ENCODE measurements around the gene ZNF148.

DNA sequence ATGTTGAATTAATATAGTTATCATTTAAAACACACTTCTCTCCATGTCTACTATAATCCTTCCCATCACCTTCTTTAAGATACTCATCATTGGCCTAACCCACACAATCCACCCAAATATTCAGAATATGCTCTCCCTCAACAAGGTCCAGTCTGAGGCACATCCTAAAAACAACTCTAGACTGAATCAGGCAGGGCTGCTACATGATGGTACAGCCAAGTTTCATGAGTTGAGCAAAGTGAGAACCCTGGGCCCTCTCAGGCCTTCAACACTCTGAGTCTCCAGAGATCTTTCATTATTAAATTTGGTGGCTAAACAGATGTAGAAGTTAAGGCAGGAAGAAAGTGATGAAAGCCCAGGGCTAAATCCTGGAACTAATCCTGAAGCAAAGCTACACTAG is 16.2 kb downstream of the ZNF148 start:
- no peak for TF ChIP-seq EZH2 (IDR thresholded peaks at IDR 0.05; ENCODE audit: borderline replicate concordance, low read depth, low read length, severe bottlenecking)
- TF ChIP-seq, protein P1, sequence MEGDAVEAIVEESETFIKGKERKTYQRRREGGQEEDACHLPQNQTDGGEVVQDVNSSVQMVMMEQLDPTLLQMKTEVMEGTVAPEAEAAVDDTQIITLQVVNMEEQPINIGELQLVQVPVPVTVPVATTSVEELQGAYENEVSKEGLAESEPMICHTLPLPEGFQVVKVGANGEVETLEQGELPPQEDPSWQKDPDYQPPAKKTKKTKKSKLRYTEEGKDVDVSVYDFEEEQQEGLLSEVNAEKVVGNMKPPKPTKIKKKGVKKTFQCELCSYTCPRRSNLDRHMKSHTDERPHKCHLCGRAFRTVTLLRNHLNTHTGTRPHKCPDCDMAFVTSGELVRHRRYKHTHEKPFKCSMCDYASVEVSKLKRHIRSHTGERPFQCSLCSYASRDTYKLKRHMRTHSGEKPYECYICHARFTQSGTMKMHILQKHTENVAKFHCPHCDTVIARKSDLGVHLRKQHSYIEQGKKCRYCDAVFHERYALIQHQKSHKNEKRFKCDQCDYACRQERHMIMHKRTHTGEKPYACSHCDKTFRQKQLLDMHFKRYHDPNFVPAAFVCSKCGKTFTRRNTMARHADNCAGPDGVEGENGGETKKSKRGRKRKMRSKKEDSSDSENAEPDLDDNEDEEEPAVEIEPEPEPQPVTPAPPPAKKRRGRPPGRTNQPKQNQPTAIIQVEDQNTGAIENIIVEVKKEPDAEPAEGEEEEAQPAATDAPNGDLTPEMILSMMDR (IDR thresholded peaks at IDR 0.05; ENCODE audit: borderline replicate concordance, extremely low read depth, low read length, poor library complexity, severe bottlenecking): no peak
